Suppressor macrophage treated with lipopolysaccharide for 4 hours (primary cell): Measurements from ENCODE around the gene CACNA1I.
"Not testable (repeated sequence)": the region's sequence is repeated elsewhere in the genome, so short reads cannot be mapped to it uniquely, and the experiment has no call there.

Experiments
- DNase-seq: peaks from one replicate; pipeline ENCODE4 v3.0.0-alpha.2; 2020

Gene CACNA1I

DNA sequence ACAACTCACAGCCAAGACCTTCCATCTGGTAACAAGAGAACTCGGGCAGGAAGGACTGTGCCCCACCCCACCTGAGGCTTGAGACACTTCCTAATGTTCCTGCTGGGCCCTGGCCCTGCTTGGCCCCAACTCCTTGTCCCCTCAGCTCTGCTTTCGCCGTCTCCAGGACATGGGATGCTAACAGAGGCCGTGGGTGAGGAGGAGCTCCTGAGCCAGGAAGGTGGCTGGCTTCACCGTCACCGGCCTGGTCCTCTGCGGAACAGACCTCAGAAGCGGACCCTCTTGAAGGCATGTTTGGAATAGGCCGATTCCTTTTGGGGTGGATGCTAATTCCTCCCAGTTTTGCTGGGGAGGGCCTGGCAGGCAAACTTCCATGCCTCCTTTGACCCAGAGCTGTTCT is 154.3 kb downstream of the CACNA1I start:
- DNase-seq, result no peak

DNA sequence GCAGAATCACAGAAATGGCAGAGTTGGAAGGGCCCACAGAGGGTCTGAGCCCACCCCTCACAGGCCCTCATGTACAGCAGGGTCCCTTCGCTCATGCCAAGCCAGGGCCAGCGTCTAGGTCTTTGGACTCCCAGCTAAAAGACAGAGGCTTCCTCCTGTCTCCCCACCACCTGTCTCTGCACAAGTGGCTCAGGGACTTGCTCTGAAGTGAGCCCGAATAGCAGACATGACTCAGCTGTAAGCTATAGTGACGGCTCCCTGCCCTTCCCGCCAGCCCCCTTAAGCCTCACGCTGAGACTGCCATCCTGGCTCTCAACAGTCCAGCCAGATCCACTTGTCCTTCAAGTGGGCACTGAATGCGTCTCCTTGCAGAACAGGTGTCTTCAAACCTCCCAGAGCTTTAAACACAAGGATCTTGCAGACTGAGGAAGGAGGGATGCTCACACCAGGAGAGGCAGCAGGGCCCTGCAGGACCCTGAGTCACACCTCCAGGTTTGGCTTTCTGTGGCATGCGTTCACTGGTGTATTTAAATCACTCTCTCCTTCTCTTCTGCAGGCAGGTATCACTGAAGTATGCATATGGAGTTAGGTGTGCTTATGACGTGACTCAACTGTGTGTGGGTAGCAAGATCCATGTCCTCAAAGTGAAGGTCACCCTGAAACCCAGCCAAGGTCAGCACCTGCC is 154.9 kb downstream of the CACNA1I start:
- no peak for DNase-seq

DNA sequence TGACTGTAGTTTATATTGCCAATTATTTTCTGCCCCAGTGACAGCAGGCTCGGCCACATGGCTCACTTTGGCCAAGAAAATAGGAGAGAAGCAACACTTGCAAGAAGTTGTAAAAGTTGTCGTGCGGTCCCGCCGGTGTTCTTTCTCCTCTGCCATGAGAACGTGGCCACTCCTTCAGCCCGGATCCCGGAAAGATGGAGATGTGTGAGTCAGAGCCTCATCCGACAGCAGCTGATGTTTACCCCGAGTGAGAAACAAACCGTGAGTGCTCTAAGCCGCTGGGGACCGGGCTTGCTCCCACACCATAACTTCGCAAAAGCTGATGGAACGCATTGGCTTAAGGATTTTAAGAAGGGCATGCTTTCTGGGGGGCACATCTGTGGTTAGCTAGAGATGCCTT is 157.0 kb downstream of the CACNA1I start:
- DNase-seq, result no peak

DNA sequence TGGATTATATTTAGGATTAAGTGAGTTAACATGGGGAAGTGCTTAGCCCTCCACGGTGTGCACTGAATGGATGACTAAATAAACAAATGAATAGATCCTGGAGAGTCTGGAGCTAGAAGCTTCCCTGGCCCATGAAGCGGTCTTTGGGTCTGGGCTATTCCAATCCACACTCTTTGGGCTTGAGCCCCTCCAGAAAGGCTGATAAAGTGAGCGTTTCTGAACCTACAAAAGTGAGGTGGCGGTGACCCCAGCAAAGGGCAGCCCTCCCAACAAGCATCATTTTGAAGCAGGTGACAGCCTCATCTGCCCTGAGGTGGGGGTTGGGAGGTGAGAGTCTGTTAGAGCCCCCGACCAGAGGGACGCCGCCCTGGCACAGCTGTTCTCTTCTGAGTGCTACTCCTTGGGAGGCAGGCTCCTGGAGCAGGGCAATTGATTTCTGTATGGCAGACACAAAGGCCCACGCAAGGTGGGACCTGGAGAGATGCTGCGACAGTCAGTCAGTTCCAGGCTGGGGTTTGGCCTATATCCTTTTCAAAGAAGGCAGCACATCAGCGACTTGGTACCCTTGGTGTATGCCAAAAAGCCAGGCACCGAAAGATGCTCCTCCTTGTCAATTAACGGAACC is 157.8 kb downstream of the CACNA1I start:
- no peak for DNase-seq

DNA sequence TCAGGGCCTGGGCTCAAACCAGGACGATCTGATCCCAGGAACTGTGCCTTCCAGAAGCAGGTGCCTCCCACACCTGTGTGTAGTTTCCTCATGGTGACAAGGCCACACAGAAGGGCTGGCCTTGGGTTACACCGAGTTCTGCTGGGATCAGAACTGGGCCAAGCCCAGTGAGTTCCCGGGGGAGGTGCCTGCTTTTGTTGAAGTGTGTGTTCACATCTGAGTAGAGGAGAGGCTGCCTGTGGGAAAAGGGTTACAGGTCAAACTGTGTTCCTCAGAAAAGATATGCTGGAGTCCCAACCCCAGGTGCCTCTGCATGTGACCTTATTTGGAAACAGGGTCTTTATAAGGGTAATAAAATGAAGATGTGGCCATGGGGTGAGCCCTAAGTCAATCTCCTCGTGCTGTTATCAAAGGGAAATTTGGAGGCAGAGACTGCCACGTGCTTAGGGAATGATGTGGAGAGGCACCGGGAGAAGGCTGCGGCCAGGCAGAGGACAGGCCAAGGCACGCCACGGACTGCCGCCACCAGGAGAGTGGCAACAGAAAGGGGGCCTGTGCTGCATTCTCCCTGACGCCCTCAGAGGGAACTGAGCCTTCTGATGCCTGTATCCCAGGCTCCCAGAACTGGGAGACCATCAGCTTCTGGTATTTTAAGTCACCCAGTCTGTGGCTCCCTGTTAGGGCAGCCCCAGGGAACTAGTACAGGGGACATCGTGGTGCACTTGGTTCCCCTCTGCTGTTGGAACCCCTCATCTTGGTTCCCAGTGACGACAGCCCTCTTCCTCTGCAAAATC is 158.8 kb downstream of the CACNA1I start:
- no peak for DNase-seq

DNA sequence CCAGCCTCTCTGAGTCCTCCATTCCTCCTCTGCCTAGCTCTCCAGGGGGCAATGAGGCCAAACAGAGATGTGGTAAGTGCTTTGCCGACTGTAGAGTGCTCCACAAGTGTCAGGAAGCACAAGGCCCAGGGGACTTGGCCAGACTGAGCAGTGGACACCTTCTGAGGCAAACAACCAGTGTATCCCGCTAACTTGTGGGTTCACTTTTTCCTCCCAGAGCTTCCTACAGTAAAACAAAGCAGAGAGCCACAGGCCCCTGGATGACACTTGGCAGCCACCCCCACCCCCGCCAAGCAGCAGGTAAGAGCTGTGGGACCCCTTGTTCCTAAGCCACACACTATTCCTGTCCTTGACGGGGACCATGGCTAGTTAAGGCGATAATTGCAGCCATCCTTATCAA is 160.9 kb downstream of the CACNA1I start:
- no peak for DNase-seq

DNA sequence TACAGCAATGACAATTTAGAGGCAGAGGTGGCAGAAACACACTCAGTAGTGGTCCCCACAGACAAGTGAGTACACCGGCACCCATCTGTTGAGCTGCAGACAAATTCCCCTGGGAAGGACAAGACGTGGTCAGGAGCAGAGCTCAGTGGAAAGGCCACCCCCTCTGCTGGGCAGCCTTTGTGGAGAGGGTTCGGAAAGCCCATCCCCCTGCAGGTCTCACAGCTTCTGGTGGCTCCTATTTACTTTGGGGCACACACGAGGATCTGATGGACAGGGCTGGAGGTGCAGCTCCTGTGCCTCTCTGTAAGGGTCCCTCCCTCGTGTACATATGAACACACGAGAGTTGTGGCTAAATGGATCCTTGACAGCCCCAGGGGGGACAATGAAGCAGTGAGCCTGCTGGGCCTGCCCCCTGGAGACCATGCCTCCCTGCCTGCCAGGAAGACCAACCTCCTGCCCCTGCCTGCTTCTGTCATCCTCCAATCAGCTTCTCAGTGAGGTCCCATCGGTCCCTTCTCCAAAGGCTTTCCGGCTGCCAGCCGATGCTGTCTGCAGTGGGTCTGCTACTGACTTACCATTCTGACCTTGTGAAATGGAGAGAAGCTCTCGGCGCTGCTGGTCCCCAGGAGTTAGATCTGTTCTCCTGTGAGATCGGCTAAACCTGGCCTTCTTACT is 161.5 kb downstream of the CACNA1I start:
- no peak for DNase-seq

DNA sequence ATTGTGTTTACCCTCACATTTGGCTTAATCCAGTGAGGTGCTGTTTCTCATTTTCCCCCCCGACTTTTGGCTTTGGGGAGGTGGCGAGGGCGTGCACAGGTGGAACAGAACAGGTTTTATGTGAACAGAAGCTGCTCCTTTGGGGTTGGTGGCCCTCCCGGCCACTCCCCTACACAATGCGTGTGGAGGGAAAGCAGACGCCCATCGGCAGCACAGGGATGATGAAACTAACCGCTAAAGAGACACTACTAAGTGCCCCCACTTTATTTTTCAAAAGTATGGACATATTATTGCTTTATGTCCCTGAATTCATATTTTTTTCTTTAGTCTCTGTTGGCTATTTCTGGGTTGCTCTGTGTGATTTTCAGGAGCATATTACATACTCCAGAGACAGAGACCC is 162.1 kb downstream of the CACNA1I start:
- no peak for DNase-seq

DNA sequence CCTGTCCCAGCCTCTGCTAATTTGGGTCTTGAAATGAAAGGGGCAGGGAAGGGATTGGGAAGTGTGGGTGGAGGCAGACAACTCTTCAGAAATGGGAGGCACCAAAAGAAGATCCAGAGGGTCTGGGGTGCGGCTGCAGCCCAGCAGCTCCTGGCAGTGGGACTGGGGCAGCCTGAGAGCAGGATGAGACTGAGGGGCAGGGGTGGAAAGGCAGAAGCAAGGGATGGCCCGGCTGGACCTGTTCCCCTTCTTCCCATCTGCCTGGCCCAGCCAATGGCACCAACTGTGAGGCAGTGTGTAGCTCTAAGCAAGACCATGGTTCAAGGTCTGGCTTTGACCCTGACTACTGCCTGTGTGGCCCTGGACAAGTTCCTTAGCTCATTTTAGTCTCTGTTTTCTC is 162.6 kb downstream of the CACNA1I start:
- no peak for DNase-seq

DNA sequence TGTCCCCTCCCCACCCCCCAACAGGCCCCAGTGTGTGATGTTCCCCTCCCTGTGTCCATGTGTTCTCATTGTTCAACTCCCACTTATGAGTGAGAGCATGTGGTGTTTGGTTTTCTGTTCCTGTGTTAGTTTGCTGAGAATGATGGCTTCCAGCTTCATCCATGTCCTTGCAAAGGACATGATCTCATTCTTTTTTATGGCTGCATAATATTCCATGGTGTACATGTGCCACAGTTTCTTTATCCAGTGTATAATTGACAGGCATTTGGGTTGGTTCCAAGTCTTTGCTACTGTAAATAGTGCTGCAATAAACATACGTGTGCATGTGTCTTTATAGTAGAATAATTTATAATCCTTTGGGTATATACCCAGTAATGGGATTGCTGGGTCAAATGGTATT is 163.5 kb downstream of the CACNA1I start:
- not testable (repeated sequence) for DNase-seq

DNA sequence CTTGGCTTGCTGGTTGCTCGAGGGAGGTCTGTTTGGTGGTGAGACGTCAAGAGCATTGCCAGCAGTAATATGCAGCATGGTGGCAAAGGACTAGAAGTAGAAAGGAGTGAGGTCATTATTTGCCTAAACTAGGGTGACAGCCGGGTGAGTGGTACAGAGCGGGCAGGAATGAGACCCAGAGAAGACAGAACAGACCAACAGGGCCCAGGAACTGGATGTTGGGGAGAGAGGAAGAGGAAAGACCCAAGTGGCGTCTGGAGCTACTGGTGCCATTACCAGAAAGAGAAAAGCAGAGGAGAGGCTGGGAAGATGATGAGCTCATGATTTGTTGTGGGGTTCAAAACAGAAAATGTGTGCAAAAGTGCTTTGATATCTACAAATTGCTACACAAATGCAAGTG is 164.3 kb downstream of the CACNA1I start:
- DNase-seq, result no peak

DNA sequence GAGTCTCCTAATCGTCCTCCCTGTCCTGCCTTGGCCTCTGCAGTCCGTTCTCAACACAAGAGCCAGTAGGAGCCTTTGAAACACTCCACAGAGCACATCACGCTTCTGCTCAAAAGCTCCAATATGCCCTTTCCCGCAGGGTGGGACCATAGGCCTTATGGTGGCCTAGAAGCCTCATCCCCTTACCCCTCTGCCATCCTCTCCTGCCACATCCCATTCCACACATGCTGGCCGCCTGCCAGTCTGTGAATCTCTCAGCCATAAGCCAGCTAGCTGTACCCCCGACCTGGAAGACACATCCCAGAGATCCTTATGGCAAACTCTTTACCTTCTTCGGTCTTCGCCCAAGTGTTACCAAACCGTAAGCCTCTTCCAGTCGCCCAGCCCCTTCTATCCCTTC is 165.2 kb downstream of the CACNA1I start:
- DNase-seq, result no peak

DNA sequence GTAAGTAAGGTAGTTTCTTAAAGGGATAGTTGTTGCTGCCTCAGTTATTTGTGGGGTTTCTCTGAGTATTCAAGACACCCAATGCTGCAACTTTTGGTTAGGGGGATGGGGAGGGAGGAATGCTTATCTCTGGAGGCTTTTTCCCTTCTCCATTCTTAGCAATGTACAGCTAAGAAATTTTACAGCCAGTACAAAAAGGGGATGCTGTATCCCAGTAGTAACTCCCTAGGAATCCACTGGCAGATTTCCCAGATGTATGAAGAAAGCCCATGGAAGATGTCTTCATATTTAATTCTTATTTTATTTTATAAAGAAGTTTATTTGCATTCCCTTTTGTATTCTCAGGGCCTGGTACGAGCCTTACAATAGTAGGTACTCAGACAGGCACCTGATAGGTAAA is 168.2 kb downstream of the CACNA1I start:
- DNase-seq, result no peak
